ENCODE data around the gene TARS2. TPM values are rescaled to one million over a fixed set of nuclear protein-coding genes. Genes with fewer than 3 reads are reported as not detected.

TARS2 gene
- total RNA-seq, 4 donors from 2014 or later, result 5.8 to 19.4 (median 12.8) TPM

- peak overlapping the region in 3 of 4 donors; percentile 5 to 34 (median 6) for H3K4me3 ChIP-seq
- 81% methylated on average over 11 of the region's 12 CpGs for WGBS
- H3K4me1 ChIP-seq, result peaks cover 30 to 94% (median 69%) of the 10 kb centered on the region in 4 donors
- peak overlapping the region; percentile 91 to 96 (median 94) for H3K27ac ChIP-seq (replicated peaks in 1 of 4)
- TF ChIP-seq POLR2AphosphoS5 (IDR thresholded peaks at IDR 0.05), result no peak
- no peak for TF ChIP-seq POLR2A (IDR thresholded peaks at IDR 0.05; ENCODE audit: low read depth)
- no peak for TF ChIP-seq EP300 (IDR thresholded peaks at IDR 0.05)
- no peak for TF ChIP-seq CTCF (IDR thresholded peaks at IDR 0.05)
- H3K9me3 ChIP-seq, result no peaks in the 10 kb centered on the region
- H3K36me3 ChIP-seq, result peaks cover 6 to 41% (median 30%) of the 10 kb centered on the region in 4 donors
- DNase-seq (ENCODE audit: extremely low spot score), result no peak
- no peaks in the 10 kb centered on the region for H3K27me3 ChIP-seq
- intact Hi-C loops (cut with DNase I), result loop anchor here (10.0 kb wide), 1 partner anchor 262 kb away; no protein-coding TSS in a partner anchor
Observed at GRCh38 chr1:150552911-150553289, 65.7 kb downstream of the TARS2 start.

GRCh38 chr1:150553392-150554085 lies 66.3 kb downstream of the TARS2 start:
- H3K9me3 ChIP-seq, result no peaks in the 10 kb centered on the region
- peak overlapping the region; percentile 91 to 96 (median 94) for H3K27ac ChIP-seq (replicated peaks in 1 of 4)
- TF ChIP-seq CTCF (IDR thresholded peaks at IDR 0.05) (no peak), POLR2AphosphoS5 (IDR thresholded peaks at IDR 0.05) (no peak), POLR2A (IDR thresholded peaks at IDR 0.05; ENCODE audit: low read depth) (no peak), EP300 (IDR thresholded peaks at IDR 0.05) (no peak)
- no peak for DNase-seq (ENCODE audit: extremely low spot score)
- H3K4me3 ChIP-seq, result no peak overlapping the region
- peaks cover 6 to 48% (median 36%) of the 10 kb centered on the region in 4 donors for H3K36me3 ChIP-seq
- 87% methylated on average over 23 of the region's 23 CpGs for WGBS
- intact Hi-C loops (cut with DNase I), result loop anchor here (10.0 kb wide), 1 partner anchor 261 kb away; no protein-coding TSS in a partner anchor
- H3K4me1 ChIP-seq, result peaks cover 35 to 94% (median 69%) of the 10 kb centered on the region in 4 donors
- H3K27me3 ChIP-seq, result no peaks in the 10 kb centered on the region

- Histone ChIP-seq H3K4me1 (peaks cover 40 to 97% (median 72%) of the 10 kb centered on the region in 4 donors), H3K27ac (replicated peaks in 1 of 4) (peak overlapping the region; percentile 91 to 96 (median 94)), H3K4me3 (no peak overlapping the region), H3K27me3 (no peaks in the 10 kb centered on the region), H3K36me3 (peaks cover 6 to 52% (median 36%) of the 10 kb centered on the region in 4 donors), H3K9me3 (no peaks in the 10 kb centered on the region)
- intact Hi-C loops (cut with DNase I), result loop anchor here (10.0 kb wide), 1 partner anchor 261 kb away; no protein-coding TSS in a partner anchor
- no peak for DNase-seq (ENCODE audit: extremely low spot score)
- TF ChIP-seq EP300 (IDR thresholded peaks at IDR 0.05), result no peak
- no peak for TF ChIP-seq CTCF (IDR thresholded peaks at IDR 0.05)
- TF ChIP-seq POLR2AphosphoS5 (IDR thresholded peaks at IDR 0.05), result no peak
- TF ChIP-seq POLR2A (IDR thresholded peaks at IDR 0.05; ENCODE audit: low read depth), result no peak
- WGBS, result 87% methylated on average over 8 of the region's 8 CpGs
Observed at GRCh38 chr1:150554086-150554452, 66.8 kb downstream of the TARS2 start.

GRCh38 chr1:150555198-150555970 lies 68.2 kb downstream of the TARS2 start:
- Histone ChIP-seq H3K27me3 (no peaks in the 10 kb centered on the region), H3K27ac (replicated peaks in 1 of 4) (peak overlapping the region in 2 of 4 donors; percentile 10 to 38), H3K36me3 (peaks cover 6 to 52% (median 36%) of the 10 kb centered on the region in 4 donors), H3K4me1 (peaks cover 48 to 98% (median 74%) of the 10 kb centered on the region in 4 donors), H3K9me3 (no peaks in the 10 kb centered on the region), H3K4me3 (no peak overlapping the region)
- no peak for DNase-seq (ENCODE audit: extremely low spot score)
- intact Hi-C loops (cut with DNase I), result loop anchor here (10.0 kb wide), 1 partner anchor 259 kb away; no protein-coding TSS in a partner anchor
- WGBS, result 67% methylated on average over 6 of the region's 19 CpGs
- TF ChIP-seq EP300 (IDR thresholded peaks at IDR 0.05) (no peak), CTCF (IDR thresholded peaks at IDR 0.05) (no peak), POLR2AphosphoS5 (IDR thresholded peaks at IDR 0.05) (peak in 1 of 2 donors; percentile 55)

All from esophagus muscularis mucosa (tissue), 4 donors.